Measurements from ENCODE around the gene ACYP1. TPM values are rescaled to one million over a fixed set of nuclear protein-coding genes. Genes with fewer than 3 reads are reported as not detected.

ACYP1 gene
- total and polyA plus RNA-seq, 9 of the 15 experiments (the other 6 are each of a cell fraction or from before 2014, with no cell fraction given), result 19.9 to 113 (median 52.3) TPM

DNA sequence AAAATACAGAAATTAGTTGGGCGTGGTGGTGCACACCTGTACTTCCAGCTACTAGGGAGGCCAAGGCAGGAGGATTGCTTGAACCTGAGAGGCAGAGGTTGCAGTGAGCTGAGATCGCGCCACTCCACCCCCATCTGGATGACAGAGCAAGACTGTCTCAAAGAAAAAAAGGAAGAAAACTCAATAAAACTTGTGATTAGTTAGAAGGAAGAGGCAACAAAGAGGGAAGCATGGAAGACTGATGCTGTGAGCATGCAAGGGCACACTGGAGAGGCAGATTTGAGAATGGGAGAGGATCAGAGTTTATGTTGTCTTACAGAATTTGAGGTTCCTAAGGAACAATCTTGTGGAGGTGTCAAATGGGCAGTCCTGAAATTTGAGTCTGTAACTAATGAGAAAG, 2.9 kb upstream of the ACYP1 start (continued):
- TF ChIP-seq ZNF140 (CRISPR knock-in tag; IDR thresholded peaks at IDR 0.05), result no peak
- 0 out of 2 replicates have a peak, but pooled peaks have one; percentile 19 for TF ChIP-seq BCOR (IDR thresholded peaks at IDR 0.05)
- TF ChIP-seq MEF2A (IDR thresholded peaks at IDR 0.05; ENCODE audit: control insufficient read depth, low read depth, low read length), result no peak

DNA sequence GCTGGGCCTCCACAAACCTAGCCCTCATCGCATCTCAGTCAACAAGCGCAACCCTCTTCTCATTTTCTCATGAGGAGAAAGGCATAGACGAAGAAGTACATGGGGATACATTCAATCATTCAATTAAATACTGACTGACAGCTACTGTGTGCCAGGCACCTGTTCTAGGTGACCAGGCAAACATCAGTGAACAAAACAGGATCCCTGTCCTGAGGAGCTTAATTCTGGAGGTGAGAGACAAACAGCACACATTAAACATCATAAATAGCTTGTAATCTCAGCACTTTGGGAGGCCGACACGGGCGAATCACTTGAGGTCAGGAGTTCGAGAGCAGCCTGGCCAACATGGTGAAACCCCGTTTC, 362 bp upstream of the ACYP1 start:
- H3K9me1 ChIP-seq (ENCODE audit: control insufficient read depth, insufficient read depth, low read length), result peaks cover 3% of the 10 kb centered on the region
- intact Hi-C loops (cut with micrococcal nuclease), result no loop called here
- peak overlapping the region; percentile 69 to 92 for H3K9ac ChIP-seq (ENCODE audit: insufficient read depth in 1 of 2, low read depth in 2 of 2, low read length in 2 of 2)
- H3K4me3 ChIP-seq, result peak overlapping the region; percentile 69
- peaks cover 58% of the 10 kb centered on the region for H3K79me2 ChIP-seq (ENCODE audit: control insufficient read depth, insufficient read depth, low read length)
- CTCF ChIA-PET (ENCODE audit: low intra/inter-chr PET ratio), result no interaction called here
- FAIRE-seq, result no peak
- in situ Hi-C loops (cut with MboI), result no loop called here
- no peak for ATAC-seq
- H3K9me3 ChIP-seq (replicated peaks; ENCODE audit: control insufficient read depth, insufficient read depth, low read depth, low read length), result no peaks in the 10 kb centered on the region; the same call in 1 of the 2 replicates
- 45% methylated on average over 8 of the region's 8 CpGs for WGBS (ENCODE audit: insufficient coverage, low coverage, missing lambda C conversion rate)
- BruUV-seq (replicated peaks), result no TSS peak
- H3K27ac ChIP-seq (ENCODE audit: extremely low read depth, low read depth, low read length), result peak overlapping the region; percentile 81; the same call in 2 of the 3 replicates
- no peaks in the 10 kb centered on the region for H3K27me3 ChIP-seq (ENCODE audit: control insufficient read depth in 2 of 2, insufficient read depth in 2 of 2, low read length in 2 of 2)
- no peak for DNase-seq (ENCODE audit: extremely low read depth in 1 of 4, low spot score in 3 of 4)
- TF ChIP-seq MIER1 (IDR thresholded peaks at IDR 0.05; ENCODE audit: low read depth) (no peak), MTA3 (IDR thresholded peaks at IDR 0.05; ENCODE audit: borderline replicate concordance) (0 out of 2 replicates have a peak, but pooled peaks have one; percentile 2), ZC3H11A (IDR thresholded peaks at IDR 0.05; ENCODE audit: low read depth, low read length) (no peak), HDGF (IDR thresholded peaks at IDR 0.05) (no peak), CBX2 (IDR thresholded peaks at IDR 0.05; ENCODE audit: insufficient read depth, low read length, poor library complexity, severe bottlenecking) (no peak), MTA1 (IDR thresholded peaks at IDR 0.05; ENCODE audit: borderline replicate concordance) (no peak), ATF7 (IDR thresholded peaks at IDR 0.05) (no peak), POLR3A (IDR thresholded peaks at IDR 0.05; ENCODE audit: borderline replicate concordance, extremely low read depth, insufficient read depth, insufficient read length) (no peak), FUS (optimal IDR thresholded peaks at IDR 0.05; ENCODE audit: low read depth, low read length) (no peak), STAG1 (CRISPR knock-in tag; IDR thresholded peaks at IDR 0.05; ENCODE audit: borderline replicate concordance) (no peak), TBL1XR1 (IDR thresholded peaks at IDR 0.05; ENCODE audit: low read length in 2 of 2) (no peak), MEIS2 (IDR thresholded peaks at IDR 0.05; ENCODE audit: partially characterized antibody) (peak; percentile 28), ZKSCAN8 (CRISPR knock-in tag; IDR thresholded peaks at IDR 0.05) (no peak), L3MBTL2 (IDR thresholded peaks at IDR 0.05) (no peak), KDM2B (CRISPR knock-in tag; IDR thresholded peaks at IDR 0.05) (no peak), SAFB (IDR thresholded peaks at IDR 0.05; ENCODE audit: borderline replicate concordance, low read depth, low read length) (no peak)
- TF ChIP-seq, protein P1, sequence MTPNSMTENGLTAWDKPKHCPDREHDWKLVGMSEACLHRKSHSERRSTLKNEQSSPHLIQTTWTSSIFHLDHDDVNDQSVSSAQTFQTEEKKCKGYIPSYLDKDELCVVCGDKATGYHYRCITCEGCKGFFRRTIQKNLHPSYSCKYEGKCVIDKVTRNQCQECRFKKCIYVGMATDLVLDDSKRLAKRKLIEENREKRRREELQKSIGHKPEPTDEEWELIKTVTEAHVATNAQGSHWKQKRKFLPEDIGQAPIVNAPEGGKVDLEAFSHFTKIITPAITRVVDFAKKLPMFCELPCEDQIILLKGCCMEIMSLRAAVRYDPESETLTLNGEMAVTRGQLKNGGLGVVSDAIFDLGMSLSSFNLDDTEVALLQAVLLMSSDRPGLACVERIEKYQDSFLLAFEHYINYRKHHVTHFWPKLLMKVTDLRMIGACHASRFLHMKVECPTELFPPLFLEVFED (CRISPR knock-in tag; conservative IDR thresholded peaks at IDR 0.05), result no peak
- H3K4me2 ChIP-seq (ENCODE audit: insufficient read depth, low read length), result peak overlapping the region; percentile 95
- H2AFZ ChIP-seq (ENCODE audit: low read depth, low read length), result peak overlapping the region; percentile 97
- POLR2A ChIA-PET, result interaction anchor here (0.6 to 1.6 kb wide), 6 partner anchors 8 to 220 kb away, joined by 3 to 7 read pairs (median 4); partner anchors contain the start of gene MLH3
- no peaks in the 10 kb centered on the region for H4K20me1 ChIP-seq (replicated peaks; ENCODE audit: control insufficient read depth, insufficient read depth, low read length)
- H3K4me1 ChIP-seq (replicated peaks in 1 of 2; ENCODE audit: control insufficient read depth in 2 of 2, insufficient read depth in 2 of 2, low read length in 2 of 2), result peaks cover 14 to 16% of the 10 kb centered on the region in 2 experiments; a peak in 4 of 5 replicates
- H3K36me3 ChIP-seq (ENCODE audit: control insufficient read depth, insufficient read depth, low read length), result peaks cover 23% of the 10 kb centered on the region; the same call in 2 of the 3 replicates
